Fibroblast of skin of scalp (primary cell): ENCODE data around the gene PIK3R5.

ENCODE experiments used
- DNase-seq: peaks from one replicate; pipeline ENCODE4 v3.0.0-alpha.2; 2013

Gene PIK3R5

GRCh38 chr17:8953156-8953885 is 12.2 kb downstream of the PIK3R5 start:
- DNase-seq: no peak

GRCh38 chr17:8952191-8952590 is 13.3 kb downstream of the PIK3R5 start:
- no peak for DNase-seq

DNA sequence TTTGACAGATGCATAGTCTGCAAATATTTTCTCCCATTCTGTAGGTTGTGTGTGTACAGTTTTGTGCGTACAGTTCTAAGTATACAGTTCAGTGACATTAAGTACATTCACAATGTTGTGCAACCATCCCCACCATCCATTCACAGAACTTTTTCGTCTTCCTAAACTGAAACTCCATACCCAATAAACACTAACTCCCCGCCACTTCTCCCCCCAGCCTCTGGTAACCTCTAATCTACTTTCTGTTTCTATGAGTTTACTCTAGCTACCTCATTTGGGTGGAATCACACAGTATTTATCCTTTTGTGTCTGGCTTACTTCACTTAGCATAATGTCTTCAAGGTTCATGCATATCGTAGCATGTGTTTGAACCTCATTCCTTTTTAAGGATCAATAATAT is 14.3 kb downstream of the PIK3R5 start:
- no peak for DNase-seq

- no peak for DNase-seq
Measured at GRCh38 chr17:8949061-8949661, 16.3 kb downstream of the PIK3R5 start.

DNA sequence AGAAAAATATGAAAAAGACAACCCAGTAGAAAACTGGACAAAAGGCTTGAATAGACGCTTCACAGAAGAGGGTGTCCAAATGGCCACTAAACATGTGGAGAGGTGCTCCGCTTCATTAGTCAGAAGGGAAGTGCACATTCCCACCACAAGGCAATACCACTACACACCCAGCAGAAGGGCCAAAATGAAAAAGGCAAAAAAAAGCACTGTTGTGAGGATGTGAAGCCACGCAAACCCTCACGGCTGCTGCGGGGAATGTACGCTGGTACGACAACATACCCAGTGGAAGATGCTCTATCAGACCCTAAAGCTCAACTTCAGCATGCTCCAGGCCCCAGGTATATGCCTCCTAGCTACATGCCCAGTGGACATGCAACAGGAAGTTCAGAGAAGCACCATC is 17.0 kb downstream of the PIK3R5 start:
- no peak for DNase-seq

DNA sequence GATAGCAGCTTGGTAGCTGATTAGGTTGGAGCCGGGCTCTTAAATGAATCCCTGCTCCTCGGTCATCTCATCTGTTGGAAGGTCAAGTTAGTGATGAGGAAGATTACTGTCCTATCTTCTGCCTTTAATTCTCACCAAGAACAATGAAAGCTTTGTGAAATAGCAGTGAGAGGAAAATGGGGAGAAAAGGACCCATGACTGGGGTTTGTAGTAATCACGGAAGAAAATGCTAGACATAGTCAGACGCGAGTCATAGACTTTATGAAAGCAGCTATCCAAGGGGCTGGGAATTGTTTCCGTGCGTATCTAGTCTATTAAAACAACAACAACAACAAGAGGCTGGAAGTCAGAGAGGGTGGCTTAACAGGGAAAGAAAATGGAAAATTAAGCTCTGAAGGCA is 18.3 kb downstream of the PIK3R5 start:
- DNase-seq: peak; percentile 6

- DNase-seq: peak; percentile 46
Measured at GRCh38 chr17:8946476-8946875, 19.0 kb downstream of the PIK3R5 start.

DNA sequence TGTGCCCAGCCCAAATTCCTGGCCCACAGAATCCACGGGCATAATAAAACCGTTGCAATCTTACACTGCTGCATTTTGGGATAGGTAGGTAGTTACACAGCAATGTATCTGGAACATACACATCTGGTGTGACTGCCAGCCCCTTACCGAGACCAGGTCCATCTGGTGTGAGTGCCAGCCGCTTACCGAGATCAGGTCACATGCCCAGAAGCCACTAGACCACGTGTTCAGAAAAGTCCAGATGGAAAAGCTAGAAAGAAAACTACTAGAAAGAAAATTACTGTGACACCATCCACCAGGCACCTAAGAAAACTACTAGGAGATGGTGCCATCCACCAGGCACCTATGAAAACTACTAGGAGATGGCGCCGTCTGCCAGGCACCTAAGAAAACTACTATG is 19.4 kb downstream of the PIK3R5 start:
- no peak for DNase-seq

DNA sequence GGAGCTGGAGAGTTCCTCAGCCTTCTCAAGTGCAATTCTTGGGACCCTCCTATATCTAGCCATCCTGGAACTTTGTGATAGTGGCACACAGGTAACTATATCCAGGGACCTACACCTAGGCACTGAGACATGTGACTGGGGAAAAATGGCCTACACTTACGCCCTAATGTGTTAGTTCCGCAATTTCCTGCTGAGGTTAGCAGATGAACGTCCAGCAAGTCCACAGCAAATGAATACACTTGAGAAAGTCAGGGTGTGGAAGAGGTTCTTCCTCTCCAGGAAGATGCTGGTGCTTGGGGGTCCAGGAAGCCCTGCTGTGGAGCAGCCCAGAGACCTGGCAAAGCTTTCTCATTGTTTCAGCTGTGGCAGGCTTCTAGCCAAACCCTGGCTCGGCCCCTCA is 20.8 kb downstream of the PIK3R5 start:
- no peak for DNase-seq

DNA sequence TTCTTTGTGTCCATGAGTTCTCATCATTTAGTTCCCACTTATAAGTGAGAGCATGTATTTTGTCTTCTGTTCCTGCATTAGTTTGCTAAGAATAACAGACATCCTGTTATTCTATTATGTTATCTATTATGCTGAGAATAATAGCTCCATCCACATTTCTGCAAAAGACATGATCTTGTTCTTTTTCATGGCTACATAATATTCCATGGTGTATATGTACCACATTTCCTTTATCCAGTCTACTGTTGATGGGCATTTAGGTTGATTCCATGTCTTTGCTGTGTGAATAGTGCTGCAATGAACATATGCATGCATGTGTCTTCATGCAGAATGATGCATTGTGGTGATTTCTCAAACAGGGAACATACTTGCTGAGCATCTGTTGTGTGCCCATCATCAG is 21.4 kb downstream of the PIK3R5 start:
- DNase-seq: no peak

GRCh38 chr17:8941980-8942622 is 23.4 kb downstream of the PIK3R5 start:
- DNase-seq: no peak

DNA sequence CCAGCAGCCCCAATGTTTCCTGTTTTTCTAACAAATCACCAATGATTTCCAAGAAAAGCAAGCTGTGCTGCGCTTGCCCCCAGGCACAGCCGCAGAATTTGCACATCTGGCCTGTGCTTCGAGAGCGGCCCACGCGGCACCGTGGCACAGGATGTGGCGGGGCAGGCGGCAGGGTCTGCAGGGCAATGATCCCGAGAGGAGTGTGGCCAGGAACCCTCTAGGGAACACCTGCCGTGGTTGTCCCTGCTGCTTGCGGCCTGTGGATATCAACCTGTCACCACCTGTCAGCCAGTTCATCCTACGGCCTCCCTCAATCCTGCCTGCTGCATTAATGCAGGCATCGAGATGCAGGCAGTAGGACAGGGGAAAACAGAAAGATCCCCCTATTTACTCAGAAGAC is 24.0 kb downstream of the PIK3R5 start:
- DNase-seq: no peak

DNA sequence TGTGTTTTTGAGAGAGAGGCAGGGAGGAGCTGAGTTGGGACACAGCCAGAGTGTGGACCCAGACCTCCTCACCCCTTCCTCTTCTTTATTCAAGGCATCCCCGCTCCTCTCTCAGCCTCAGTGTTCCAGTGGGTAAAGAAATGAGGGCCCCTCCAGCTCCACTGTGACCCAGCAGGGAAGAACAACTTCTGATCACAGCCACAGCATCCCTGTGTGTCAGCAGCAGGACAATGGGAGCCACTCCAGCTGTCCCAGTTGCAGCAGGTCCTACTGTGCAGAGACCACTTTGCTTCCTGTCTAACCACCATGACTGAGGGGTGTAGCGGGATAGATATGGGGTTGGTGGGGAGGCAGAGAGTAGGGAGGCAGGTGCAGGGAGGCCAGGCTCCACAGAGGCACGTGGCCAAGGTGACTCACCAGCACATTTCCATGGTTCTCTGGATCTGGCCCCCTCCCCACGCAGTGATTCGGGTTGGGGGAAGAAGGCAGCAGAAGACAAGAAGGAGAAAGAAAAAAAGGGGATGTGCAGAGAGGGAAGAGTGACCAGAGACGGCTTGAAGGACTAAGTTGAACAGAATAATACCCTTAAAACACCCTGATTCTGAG is 24.5 kb downstream of the PIK3R5 start:
- DNase-seq: no peak

- DNase-seq: no peak
Measured at GRCh38 chr17:8939496-8940334, 25.8 kb downstream of the PIK3R5 start.

GRCh38 chr17:8938933-8939332 is 26.6 kb downstream of the PIK3R5 start:
- DNase-seq: no peak

GRCh38 chr17:8935191-8935590 is 30.3 kb downstream of the PIK3R5 start:
- no peak for DNase-seq

DNA sequence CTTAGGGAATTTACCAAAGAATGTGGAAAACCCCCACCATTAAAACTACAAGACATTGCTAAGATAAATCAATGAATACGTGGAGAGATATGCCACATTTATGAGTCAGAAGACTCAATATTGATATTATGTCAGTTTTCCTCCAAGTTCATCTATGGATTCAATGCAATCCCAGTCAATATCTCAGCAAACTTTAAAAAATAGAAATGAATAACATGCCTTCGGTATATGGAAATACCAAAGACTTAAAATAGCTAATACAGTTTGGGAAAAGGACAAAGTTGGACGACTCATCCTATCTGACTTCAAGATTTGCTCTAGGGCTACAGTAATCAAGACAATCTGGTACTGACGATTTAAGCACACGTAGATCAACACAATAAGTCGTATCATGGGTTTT is 31.2 kb downstream of the PIK3R5 start:
- DNase-seq: no peak

GRCh38 chr17:8930649-8931048 is 34.9 kb downstream of the PIK3R5 start:
- no peak for DNase-seq

DNA sequence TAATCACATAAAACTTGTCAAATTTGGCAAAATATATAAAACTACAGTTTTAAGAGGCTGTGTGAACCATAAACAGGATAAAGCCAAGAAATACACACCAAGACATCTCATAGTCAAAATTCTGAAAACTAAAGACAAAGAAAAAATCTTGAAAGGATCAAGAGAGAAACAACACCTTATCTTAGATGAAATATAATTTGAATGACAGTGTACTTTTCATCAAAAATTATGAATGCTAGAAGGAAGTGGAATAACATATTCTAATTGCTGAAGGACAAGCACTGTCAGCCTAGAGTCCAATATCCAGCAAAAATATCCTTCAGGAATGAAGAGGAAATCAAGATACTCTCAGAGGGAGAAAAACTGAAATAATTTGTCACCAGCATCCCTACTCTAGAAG is 37.2 kb downstream of the PIK3R5 start:
- no peak for DNase-seq

- DNase-seq: no peak
Measured at GRCh38 chr17:8927395-8927794, 38.1 kb downstream of the PIK3R5 start.

GRCh38 chr17:8925808-8926207 is 39.7 kb downstream of the PIK3R5 start:
- no peak for DNase-seq

GRCh38 chr17:8925141-8925540 is 40.4 kb downstream of the PIK3R5 start:
- no peak for DNase-seq

DNA sequence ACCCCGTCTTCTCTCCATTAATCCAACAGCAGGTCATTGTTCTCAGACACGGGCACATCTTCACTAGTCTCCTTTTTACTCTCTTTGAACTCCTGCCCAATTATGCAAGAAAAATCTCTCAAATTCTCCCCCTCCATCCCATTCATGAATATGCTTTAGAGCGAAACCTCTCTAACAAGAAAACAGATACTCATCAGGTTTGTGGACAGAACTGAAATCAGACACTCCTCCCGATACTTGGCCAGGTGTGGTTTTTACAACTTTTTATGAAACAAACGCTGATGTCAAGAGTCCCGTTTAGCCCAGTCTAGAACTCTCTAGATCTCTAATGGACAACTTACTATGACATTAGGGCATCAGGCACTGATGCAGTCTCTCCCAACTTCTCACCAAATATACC is 40.9 kb downstream of the PIK3R5 start:
- no peak for DNase-seq
